ENCODE data around the gene SCP2D1.

DNA sequence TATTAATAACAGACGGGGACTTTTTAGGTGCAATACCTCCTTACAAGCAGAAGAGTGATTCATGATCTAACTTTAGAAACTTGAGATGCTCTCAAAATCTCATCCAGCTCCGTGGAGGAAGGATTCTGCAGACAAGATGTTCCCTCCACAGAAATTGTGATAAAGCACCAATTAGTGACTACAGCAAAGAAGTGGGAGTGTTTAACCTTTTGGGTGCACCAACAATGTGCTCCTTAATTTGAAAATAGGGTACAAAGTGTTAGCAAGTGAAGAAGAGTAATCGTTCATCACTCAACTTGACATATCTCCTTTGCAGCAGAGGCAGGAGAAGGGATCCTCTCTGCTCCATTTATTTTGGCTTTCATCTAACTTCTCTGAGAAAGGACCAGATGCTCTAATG, 22.8 kb upstream of the SCP2D1 start:
- TF ChIP-seq, protein P1, sequence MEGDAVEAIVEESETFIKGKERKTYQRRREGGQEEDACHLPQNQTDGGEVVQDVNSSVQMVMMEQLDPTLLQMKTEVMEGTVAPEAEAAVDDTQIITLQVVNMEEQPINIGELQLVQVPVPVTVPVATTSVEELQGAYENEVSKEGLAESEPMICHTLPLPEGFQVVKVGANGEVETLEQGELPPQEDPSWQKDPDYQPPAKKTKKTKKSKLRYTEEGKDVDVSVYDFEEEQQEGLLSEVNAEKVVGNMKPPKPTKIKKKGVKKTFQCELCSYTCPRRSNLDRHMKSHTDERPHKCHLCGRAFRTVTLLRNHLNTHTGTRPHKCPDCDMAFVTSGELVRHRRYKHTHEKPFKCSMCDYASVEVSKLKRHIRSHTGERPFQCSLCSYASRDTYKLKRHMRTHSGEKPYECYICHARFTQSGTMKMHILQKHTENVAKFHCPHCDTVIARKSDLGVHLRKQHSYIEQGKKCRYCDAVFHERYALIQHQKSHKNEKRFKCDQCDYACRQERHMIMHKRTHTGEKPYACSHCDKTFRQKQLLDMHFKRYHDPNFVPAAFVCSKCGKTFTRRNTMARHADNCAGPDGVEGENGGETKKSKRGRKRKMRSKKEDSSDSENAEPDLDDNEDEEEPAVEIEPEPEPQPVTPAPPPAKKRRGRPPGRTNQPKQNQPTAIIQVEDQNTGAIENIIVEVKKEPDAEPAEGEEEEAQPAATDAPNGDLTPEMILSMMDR (IDR thresholded peaks at IDR 0.05 in 8 of 11, conservative IDR thresholded peaks at IDR 0.05 in 3 of 11), result no peak
- TF ChIP-seq POLR2A (IDR thresholded peaks at IDR 0.05), result no peak

Measured in spleen (tissue), 7 donors.